Stimulated activated CD8-positive, alpha-beta memory T cell treated with anti-CD3 and anti-CD28 coated beads, Interleukin-12 subunit alpha, Interleukin-12 subunit beta, amount 100 ng/mL, for 4 hours (primary cell): ENCODE measurements around the gene GYPB.
"Not testable (repeated sequence)": the region's sequence is repeated elsewhere in the genome, so short reads cannot be mapped to it uniquely, and the experiment has no call there.

Experiments used
- DNase-seq: peaks from one replicate; pipeline ENCODE4 v3.0.0-alpha.2; 2020; ENCODE audit warnings: low read depth

GYPB gene

GRCh38 chr4:144019277-144019676, at the start of gene GYPB:
GYPB (minus strand) TSS chr4:144019380; CDS start chr4:144019287, 93 bp downstream.
- DNase-seq = not testable (repeated sequence)

GRCh38 chr4:144061556-144061955, 42.4 kb upstream of the GYPB start:
- DNase-seq = not testable (repeated sequence)

GRCh38 chr4:144060234-144060859, 41.2 kb upstream of the GYPB start:
- DNase-seq = not testable (repeated sequence)

DNA sequence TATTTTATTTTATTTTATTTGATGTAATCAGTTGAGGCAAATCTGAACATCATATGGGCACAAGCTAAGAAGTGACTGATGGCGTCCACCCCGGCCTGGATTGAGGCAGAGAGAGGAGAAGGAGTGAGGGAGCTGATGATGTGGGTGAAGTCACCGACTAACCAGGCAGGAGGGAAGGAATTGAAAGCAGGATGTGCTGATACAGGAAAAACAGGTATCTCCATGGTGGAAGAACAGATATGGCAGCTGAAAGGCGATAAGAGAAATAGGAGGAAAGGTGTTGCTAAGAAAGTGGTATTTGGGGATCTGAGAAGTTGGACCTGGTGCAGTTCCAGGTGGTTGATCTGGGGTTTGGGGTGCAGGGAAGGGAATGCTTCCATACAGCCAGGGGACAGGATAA, 37.6 kb upstream of the GYPB start:
- no peak for DNase-seq

DNA sequence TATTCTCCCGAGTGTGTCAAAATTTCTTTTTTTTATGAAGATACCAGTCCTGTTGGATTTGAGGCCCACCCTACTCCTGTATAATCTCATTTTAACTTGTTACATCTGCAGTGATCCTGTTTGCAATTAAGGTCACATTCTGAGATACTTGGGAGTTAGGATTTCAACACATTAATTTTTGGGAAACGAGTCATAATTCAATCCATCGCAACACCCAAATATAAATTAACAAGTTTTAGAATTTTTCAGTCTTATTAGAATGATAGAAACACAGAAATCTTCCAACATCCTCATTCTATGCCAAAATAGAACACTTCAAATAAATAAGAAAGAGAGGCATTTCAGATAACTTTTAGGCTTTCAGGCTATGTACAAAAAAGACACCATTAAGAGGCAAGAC, 36.2 kb upstream of the GYPB start:
- DNase-seq = not testable (repeated sequence)

DNA sequence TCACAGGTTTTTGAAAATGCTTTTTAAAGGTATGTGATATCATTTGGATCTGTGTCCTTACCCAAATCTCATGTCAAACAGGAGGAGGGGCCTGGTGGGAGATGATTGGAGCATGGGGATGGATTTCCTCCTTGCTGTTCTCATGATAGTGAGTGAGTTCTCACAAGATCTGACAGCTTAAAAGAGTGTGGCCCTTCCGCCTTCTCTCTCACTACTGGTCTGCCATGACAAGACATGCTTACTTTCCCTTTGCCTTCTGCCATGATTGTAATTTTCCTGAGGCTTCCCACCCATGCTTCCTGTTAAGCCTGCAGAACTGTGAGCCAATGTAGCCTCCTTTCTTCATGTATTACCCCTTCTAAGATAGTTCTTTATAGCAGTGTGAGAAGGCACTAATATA, 32.3 kb upstream of the GYPB start:
- not testable (repeated sequence) for DNase-seq

DNA sequence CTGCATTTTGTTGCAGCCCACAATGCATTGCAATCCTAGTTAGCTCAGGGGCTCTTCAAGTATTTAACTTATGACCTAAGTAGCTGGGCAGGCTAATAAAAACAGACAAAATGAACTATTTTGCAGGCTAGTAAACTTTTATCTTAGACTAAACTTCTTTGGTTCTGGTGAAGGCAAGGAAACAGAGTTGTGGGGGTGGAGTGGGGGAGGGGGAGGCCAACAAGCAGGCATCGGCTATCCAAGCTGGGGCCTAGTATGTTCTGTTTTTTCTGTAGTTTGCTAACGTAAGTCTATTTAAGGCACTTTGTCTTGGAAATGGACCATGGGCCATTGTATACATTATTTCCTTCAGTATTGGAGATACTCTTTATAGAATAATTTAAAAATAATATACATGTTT, 31.5 kb upstream of the GYPB start:
- DNase-seq = not testable (repeated sequence)

GRCh38 chr4:144049495-144050424, 30.6 kb upstream of the GYPB start:
- not testable (repeated sequence) for DNase-seq

DNA sequence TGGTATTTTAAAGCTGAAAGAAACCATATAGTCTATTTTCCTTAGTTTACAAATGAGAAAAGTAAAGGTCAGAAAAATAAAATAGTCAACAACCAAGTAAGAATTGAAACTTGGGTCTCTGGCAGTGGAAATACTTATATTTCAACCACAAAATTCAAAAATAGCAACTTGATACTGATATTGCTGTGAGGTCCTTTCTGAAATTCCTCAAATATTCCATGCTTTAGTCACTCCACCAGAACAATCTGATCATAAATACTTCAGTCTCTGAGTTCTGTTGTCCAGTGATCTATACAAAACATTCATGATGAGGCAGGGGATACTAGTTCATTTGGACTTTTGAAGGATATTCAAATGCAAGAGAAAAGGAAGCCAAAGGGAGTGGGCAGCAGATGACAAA, 25.8 kb upstream of the GYPB start:
- not testable (repeated sequence) for DNase-seq

GRCh38 chr4:144032580-144032979, 13.4 kb upstream of the GYPB start:
- DNase-seq = not testable (repeated sequence)

GRCh38 chr4:144031875-144032274, 12.7 kb upstream of the GYPB start:
- DNase-seq = not testable (repeated sequence)

DNA sequence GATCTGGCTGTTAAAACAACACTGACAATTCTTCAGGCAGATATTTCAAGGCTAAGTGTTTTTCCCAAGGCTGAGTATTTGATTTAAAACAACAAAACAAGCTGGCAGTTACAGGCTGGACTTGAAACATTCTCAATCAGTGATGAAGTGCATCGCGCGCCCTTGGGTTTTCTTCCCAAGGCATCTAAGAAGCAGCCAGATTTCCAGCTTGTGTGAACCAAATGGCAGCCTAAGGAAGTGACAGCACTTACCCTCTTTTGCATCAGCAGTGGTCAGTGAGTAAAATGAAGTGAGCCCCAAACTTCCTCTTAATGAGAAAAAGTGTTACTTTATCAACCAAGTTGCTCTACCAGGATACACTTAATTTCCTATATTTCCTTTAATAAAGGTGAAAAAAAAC, 12.2 kb upstream of the GYPB start:
- DNase-seq = not testable (repeated sequence)

GRCh38 chr4:144030708-144031107, 11.5 kb upstream of the GYPB start:
- not testable (repeated sequence) for DNase-seq

DNA sequence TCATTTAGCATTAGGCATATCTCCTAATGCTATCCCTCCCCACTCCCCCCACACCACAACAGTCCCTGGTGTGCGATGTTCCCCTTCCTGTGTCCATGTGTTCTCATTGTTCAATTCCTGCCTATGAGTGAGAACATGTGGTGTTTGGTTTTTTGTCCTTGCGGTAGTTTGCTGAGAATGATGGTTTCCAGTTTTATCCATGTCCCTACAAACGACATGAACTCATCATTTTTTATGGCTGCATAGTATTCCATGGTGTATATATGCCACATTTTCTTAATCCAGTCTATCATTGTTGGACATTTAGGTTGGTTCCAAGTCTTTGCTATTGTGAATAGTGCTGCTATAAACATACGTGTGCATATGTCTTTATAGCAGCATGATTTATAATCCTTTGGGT, 7.5 kb upstream of the GYPB start:
- not testable (repeated sequence) for DNase-seq

GRCh38 chr4:144024399-144025053, 5.3 kb upstream of the GYPB start:
- not testable (repeated sequence) for DNase-seq

DNA sequence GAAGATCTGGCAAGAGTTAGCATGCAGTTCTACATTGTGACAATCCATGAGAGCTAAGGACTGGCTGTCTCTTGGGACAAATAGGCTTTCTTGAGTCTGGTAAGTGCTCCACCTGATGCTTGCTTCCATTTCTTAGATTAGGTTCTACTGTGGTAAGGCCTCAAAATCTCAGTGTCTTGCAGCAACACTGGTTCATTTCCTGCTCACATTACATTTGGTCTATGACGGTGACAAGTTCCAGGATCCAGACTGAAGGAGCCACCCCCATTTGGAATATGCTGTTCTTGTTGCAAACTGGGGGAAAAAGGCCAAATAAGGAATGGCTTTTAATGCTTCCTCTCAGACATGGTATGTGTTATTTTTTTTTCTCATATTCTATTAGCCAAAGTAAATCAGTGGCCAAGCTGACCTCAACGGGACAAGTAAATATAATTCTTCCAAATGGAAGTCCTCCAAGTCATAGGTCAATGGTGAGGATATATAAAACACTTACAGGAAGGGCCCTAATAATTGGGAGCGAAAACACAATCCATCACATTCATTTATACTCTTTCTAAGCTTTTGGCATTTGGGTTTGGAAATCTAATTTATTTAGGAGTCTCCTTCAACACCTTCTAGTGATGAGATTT, 3.7 kb upstream of the GYPB start:
- DNase-seq = not testable (repeated sequence)

DNA sequence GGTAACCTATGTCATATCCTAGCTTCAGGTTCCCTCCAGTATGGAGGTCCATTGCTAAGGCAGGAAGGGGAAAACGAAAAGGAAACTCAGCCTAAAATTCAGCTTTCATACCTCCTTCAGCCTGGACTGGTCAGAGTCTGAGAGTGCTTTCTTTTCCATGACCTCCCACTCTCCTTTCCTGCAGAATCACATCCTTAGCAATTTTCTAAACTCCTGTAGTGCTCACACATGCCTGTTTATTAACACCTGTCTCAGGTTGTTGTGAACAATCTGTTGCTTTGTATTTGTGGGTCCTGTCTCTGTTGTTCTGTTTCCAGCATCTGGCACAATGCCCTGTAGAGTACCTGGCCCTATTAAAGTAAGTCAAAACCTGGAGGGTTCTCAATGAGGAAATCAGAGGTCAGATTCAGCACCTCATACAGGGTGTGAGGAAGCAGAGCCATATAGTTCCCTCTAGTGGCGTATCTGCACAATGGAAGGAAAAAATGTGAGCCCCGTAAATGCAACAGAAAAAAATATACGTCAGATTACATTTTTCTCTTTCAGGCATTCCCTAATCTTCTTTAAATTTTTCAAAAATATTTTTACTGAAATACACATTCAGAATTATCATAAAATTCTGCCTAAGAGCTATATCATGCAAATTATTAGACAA, 2.3 kb upstream of the GYPB start:
- DNase-seq = not testable (repeated sequence)

DNA sequence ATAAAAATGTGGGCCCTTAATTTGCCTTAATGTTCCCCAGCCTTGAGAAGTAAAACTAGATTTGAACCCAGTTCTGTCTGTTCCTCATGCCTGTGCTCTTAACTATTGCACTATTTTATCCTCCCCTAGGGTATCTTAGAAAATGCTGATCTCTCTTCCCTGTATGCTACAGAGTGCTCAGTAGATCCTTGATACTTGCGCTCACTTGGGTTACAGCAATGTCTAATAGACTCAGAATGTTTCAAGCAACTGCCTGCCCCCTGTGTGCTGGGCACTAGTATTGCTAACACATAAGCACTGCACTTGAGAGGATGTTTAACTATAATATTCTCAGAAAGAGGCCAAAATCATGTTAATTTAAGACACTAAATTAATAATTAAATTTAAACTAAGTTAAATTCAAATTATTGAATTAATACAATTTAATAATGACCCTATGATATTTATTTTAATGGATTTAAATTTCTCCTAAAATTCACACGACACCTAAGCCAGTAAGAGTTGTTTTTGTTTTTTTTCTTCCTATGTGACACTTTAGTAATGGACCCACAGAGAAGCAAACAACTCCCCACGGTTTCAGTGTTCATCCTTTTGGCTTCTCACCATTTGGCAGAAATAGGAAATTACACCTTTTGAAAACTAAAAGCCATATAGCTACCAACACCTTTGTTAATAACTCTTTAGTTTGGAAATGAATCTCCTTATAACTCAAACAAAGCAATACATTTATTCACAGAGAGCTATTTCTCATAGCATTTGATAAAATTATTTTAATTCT, 768 bp downstream of the GYPB start:
- DNase-seq = not testable (repeated sequence)

- not testable (repeated sequence) for DNase-seq
Observed at GRCh38 chr4:144017271-144017670, 1.9 kb downstream of the GYPB start.

DNA sequence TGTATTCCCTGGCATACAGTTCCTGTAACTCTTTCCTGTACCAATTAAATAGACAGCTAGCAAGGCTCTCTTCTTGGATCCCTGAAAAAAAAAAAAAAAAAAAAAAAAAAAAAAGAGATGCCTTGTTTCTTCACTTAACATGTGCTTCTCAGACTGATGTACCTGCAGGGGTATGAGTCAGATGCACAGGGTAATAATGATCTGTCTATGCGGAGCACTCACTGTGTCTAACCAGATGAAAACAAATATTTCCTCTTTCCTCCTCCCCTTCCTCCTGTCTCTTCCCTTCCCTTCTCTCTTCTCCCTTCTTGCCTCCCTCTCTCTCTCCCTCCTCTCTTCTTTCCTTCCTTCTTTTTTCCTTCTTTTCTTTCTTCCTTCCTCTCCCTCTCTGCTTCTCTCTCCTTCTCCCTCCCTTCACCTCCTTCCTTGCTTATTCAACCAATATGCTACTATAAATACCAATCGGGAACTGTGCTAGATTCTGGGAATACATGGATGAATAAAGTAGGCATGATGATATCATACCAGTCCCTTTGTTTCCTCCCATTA, 3.0 kb downstream of the GYPB start:
- DNase-seq = not testable (repeated sequence)
